Measurements from ENCODE around the gene INHBE. TPM values are rescaled to one million over a fixed set of nuclear protein-coding genes. Genes with fewer than 3 reads are reported as not detected.
A peak's percentile ranks its signal among the peaks of the same experiment; 100 is the strongest.

The INHBE gene
- total and polyA plus RNA-seq, 9 donors, result not detected

DNA sequence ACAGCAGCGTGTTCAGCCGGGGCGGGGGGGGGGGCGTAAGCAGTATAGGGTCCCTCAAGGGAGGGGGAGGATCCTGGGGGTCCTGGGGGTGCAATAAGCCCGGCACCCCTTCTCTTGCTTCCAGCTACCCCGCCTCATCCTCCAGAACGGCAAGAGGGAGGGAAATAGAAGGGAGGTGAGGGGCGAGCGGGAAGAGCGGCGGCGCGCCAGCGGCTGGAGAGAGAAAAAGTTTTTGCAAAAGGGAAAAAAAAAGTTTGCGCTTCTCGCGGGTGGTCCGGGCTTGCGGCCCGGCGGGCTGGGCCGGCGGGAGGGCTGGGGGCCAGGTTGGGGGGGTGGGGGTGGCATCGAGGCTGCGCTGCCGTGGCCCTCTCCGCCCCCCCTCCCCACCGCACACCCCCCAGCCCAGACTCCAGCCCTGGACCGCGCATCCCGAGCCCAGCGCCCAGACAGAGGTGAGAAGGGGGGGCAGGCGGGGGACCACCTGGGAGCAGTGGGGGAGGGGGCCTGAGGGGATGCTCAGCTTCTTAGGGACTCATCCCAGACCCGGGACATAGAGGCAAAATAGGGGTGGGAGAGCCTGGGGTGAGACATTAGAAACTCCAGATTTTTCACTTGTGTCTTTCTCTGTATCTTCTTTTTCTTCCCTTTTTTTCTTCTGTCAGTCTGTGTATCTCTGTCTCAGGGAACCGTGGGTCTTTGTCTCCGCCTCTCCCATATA, 4.8 kb downstream of the INHBE start, which contains the start of gene GLI1:
Gene GLI1 (plus strand): TSS at position 36 of the 718 bp plus-strand sequence. CDS start 3,907 bp downstream, outside the sequence.
- Histone ChIP-seq H3K36me3 (no peaks in the 10 kb centered on the region), H3K27me3 (no peaks in the 10 kb centered on the region), H3K9me3 (no peaks in the 10 kb centered on the region), H3K4me1 (ENCODE audit: insufficient read depth) (peaks cover 7% of the 10 kb centered on the region), H3K27ac (peak within 1 kb of the TSS; percentile 23 to 47), H3K4me3 (peak within 1 kb of the TSS; percentile 64)
- no peak for TF ChIP-seq EP300 (IDR thresholded peaks at IDR 0.05)
- TF ChIP-seq, protein P1, sequence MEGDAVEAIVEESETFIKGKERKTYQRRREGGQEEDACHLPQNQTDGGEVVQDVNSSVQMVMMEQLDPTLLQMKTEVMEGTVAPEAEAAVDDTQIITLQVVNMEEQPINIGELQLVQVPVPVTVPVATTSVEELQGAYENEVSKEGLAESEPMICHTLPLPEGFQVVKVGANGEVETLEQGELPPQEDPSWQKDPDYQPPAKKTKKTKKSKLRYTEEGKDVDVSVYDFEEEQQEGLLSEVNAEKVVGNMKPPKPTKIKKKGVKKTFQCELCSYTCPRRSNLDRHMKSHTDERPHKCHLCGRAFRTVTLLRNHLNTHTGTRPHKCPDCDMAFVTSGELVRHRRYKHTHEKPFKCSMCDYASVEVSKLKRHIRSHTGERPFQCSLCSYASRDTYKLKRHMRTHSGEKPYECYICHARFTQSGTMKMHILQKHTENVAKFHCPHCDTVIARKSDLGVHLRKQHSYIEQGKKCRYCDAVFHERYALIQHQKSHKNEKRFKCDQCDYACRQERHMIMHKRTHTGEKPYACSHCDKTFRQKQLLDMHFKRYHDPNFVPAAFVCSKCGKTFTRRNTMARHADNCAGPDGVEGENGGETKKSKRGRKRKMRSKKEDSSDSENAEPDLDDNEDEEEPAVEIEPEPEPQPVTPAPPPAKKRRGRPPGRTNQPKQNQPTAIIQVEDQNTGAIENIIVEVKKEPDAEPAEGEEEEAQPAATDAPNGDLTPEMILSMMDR (IDR thresholded peaks at IDR 0.05), result no peak
- no peak for TF ChIP-seq POLR2A (IDR thresholded peaks at IDR 0.05)
- DNase-seq, result peak in 1 of 5 donors; percentile 65
- 1% methylated on average over 27 to 36 of the region's 36 CpGs for WGBS, 3 donors
- intact Hi-C loops (cut with DNase I), result loop anchor here in 3 of 4 donors (5.0 to 10.0 kb wide), 4 partner anchors 148 to 167 kb away; no protein-coding TSS in a partner anchor

DNA sequence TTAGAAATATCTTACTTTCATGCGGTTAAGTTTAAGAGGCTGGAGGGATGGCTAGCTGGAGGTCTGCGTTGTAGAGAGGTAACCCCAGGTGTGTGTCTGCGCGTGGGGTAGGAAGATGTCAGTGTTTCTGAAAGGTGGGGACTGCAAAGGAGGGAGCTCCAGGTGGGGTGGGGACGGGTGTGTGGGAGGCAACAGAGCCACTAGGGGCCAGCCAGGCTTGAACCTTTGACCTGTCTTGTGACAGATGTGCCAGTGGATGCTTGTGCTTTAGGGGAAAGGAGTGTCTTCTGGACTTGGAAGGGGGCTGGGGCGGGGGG, 5.3 kb downstream of the INHBE start:
- TF ChIP-seq POLR2A (IDR thresholded peaks at IDR 0.05), result no peak
- no peak for TF ChIP-seq EP300 (IDR thresholded peaks at IDR 0.05)
- H3K4me3 ChIP-seq, result peak overlapping the region; percentile 64
- 1% methylated on average over 6 of the region's 6 CpGs for WGBS, 3 donors
- no peak for DNase-seq
- H3K27ac ChIP-seq, result no peak overlapping the region
- H3K36me3 ChIP-seq, result no peaks in the 10 kb centered on the region
- no peaks in the 10 kb centered on the region for H3K9me3 ChIP-seq
- peaks cover 7% of the 10 kb centered on the region for H3K4me1 ChIP-seq (ENCODE audit: insufficient read depth)
- no peaks in the 10 kb centered on the region for H3K27me3 ChIP-seq
- intact Hi-C loops (cut with DNase I), result no loop called here

DNA sequence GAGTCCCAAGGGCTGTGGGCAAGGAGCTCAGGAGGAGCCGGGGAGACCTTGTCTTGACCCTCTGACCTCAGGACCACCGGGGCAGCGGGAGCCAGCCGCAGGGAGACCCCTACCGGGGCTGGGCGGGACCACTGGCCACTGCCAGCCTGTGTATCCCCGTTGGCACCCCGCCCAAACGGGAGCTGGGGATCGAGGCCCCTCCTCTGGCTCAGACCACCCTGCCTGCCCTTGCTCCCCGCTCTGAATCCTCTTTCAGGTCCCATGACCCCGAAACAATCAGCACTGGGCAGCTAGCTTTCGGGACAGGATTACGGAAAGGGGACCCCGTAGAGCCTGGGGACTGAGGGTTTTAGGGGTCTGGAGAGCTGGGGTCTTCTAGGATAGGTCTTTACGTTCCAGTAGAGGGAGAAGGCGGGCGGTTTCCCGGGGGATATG, 5.8 kb downstream of the INHBE start:
- intact Hi-C loops (cut with DNase I), result no loop called here
- 0 to 2% (median 0%) methylated on average over 12 to 19 of the region's 19 CpGs for WGBS, 3 donors

GRCh38 chr12:57461276-57461916, 6.3 kb downstream of the INHBE start:
- 1% methylated on average over 30 to 32 of the region's 32 CpGs for WGBS, 3 donors
- no peaks in the 10 kb centered on the region for H3K36me3 ChIP-seq
- peak overlapping the region; percentile 43 for H3K4me3 ChIP-seq
- TF ChIP-seq, protein P1 (IDR thresholded peaks at IDR 0.05), result no peak
- TF ChIP-seq EP300 (IDR thresholded peaks at IDR 0.05), result no peak
- no peak for TF ChIP-seq POLR2A (IDR thresholded peaks at IDR 0.05)
- peak overlapping the region in 1 of 2 donors; percentile 60 for H3K27ac ChIP-seq
- DNase-seq, result peak; percentile 50 to 80 (median 76)
- intact Hi-C loops (cut with DNase I), result no loop called here
- H3K27me3 ChIP-seq, result no peaks in the 10 kb centered on the region
- peaks cover 7% of the 10 kb centered on the region for H3K4me1 ChIP-seq (ENCODE audit: insufficient read depth)
- H3K9me3 ChIP-seq, result no peaks in the 10 kb centered on the region

More for the DNA sequence above, 5.8 kb downstream of the INHBE start:
- DNase-seq, result peak in 3 of 5 donors; percentile 53 to 59 (median 57)
- Histone ChIP-seq H3K27ac (no peak overlapping the region), H3K4me3 (peak overlapping the region; percentile 43), H3K4me1 (ENCODE audit: insufficient read depth) (peaks cover 7% of the 10 kb centered on the region), H3K27me3 (no peaks in the 10 kb centered on the region), H3K36me3 (no peaks in the 10 kb centered on the region), H3K9me3 (no peaks in the 10 kb centered on the region)
- TF ChIP-seq EP300 (IDR thresholded peaks at IDR 0.05) (no peak), POLR2A (IDR thresholded peaks at IDR 0.05) (no peak)
- TF ChIP-seq, protein P1 (IDR thresholded peaks at IDR 0.05), result no peak

DNA sequence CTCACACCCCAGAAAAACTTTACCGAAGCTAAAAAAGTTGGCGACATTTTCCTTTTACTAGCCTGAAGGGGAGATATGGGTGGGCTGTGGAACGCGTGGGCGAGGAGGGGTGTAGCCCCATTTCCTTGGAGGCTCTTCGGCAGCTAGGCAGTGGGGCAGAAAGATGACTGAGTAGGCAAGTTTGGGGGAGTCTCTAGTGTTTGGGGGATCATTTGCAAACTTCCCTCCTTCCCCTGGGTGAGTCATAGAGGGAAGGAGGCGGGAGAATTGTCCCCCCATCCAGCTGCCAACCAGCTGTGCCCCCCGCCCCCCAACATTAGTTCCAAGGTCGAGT, 6.8 kb downstream of the INHBE start:
- Histone ChIP-seq H3K4me3 (peak overlapping the region; percentile 43), H3K4me1 (ENCODE audit: insufficient read depth) (peaks cover 7% of the 10 kb centered on the region), H3K9me3 (no peaks in the 10 kb centered on the region), H3K27ac (peak overlapping the region in 1 of 2 donors; percentile 60), H3K27me3 (no peaks in the 10 kb centered on the region), H3K36me3 (no peaks in the 10 kb centered on the region)
- TF ChIP-seq, protein P1 (IDR thresholded peaks at IDR 0.05), result no peak
- TF ChIP-seq POLR2A (IDR thresholded peaks at IDR 0.05), result no peak
- no peak for TF ChIP-seq EP300 (IDR thresholded peaks at IDR 0.05)
- WGBS, 3 donors, result 0 to 2% (median 1%) methylated on average over 8 to 9 of the region's 9 CpGs
- no peak for DNase-seq
- intact Hi-C loops (cut with DNase I), result no loop called here

Data from ovary (tissue), 9 donors.